Measurements from ENCODE around the gene STH. TPM values are rescaled to one million over a fixed set of nuclear protein-coding genes. Genes with fewer than 3 reads are reported as not detected.

STH gene
- total and polyA plus RNA-seq, 10 of the 15 experiments (the other 5 are each of a cell fraction or from before 2014, with no cell fraction given) = not detected

GRCh38 chr17:46002973-46003316 lies 3.9 kb downstream of the STH start:
- ChIA-PET SMC1A (ENCODE audit: uncharacterized antibody, unreplicated experiment) (interaction anchor here (0.7 to 3.1 kb wide), 7 partner anchors 42 to 210 kb away, joined by 3 to 12 read pairs (median 4); no protein-coding TSS in a partner anchor), RAD21 (ENCODE audit: unreplicated experiment) (interaction anchor here (1.3 to 2.0 kb wide), 4 partner anchors 46 to 210 kb away, joined by 3 to 12 read pairs (median 5); partner anchors contain the start of gene KANSL1), CTCF (interaction anchor here (0.6 to 6.4 kb wide), 12 partner anchors 12 to 284 kb away, joined by 3 to 65 read pairs (median 4); no protein-coding TSS in a partner anchor), POLR2A (interaction anchor here (1.5 kb wide), 1 partner anchor 208 kb away, joined by 3 read pairs; no protein-coding TSS in a partner anchor)
- Histone ChIP-seq H3K27me3 (replicated peaks in 1 of 2; ENCODE audit: control insufficient read depth in 2 of 2, insufficient read depth in 2 of 2, low read length in 1 of 2) (no peaks in the 10 kb centered on the region), H3K9me3 (replicated peaks; ENCODE audit: control insufficient read depth, insufficient read depth, low read length) (no peaks in the 10 kb centered on the region), H3K9ac (ENCODE audit: control insufficient read depth, insufficient read depth, low read length) (no peak overlapping the region), H3K4me2 (ENCODE audit: control insufficient read depth, insufficient read depth) (no peak overlapping the region), H4K20me1 (ENCODE audit: control insufficient read depth, insufficient read depth) (no peaks in the 10 kb centered on the region), H3K27ac (ENCODE audit: control insufficient read depth, insufficient read depth) (no peak overlapping the region), H2AFZ (ENCODE audit: control insufficient read depth, low read depth, low read length) (no peak overlapping the region), H3K4me1 (ENCODE audit: control insufficient read depth, insufficient read depth, low read length) (no peaks in the 10 kb centered on the region), H3K79me2 (ENCODE audit: control insufficient read depth, insufficient read depth, low read length) (no peaks in the 10 kb centered on the region), H3K4me3 (no peak overlapping the region), H3K36me3 (ENCODE audit: control insufficient read depth in 2 of 2, insufficient read depth in 2 of 2, low read length in 1 of 2) (no peaks in the 10 kb centered on the region)
- in situ Hi-C loops (cut with MboI) (loop anchor here (5.0 kb wide), 2 partner anchors 214 to 264 kb away; no protein-coding TSS in a partner anchor), intact Hi-C loops (cut with micrococcal nuclease; ENCODE audit: unreplicated experiment) (loop anchor here (1.0 kb wide), 1 partner anchor 210 kb away; no protein-coding TSS in a partner anchor)
- WGBS (ENCODE audit: insufficient coverage, insufficient replicate concordance, low lambda C conversion rate, missing lambda C conversion rate) = 45% methylated on average over 7 of the region's 7 CpGs
- FAIRE-seq (no peak), ATAC-seq (peak; percentile 11; the same call in 2 of the 3 replicates), DNase-seq (ENCODE audit: low read depth, low spot score) (no peak)
- no TSS peak for BruUV-seq (replicated peaks)
- TF ChIP-seq SIN3A (IDR thresholded peaks at IDR 0.05; ENCODE audit: low read depth, low read length) (no peak), TCF3 (IDR thresholded peaks at IDR 0.05; ENCODE audit: borderline replicate concordance, insufficient read depth, low read depth, low read length) (no peak), MYC (IDR thresholded peaks at IDR 0.05; ENCODE audit: insufficient read depth, insufficient read length, insufficient replicate concordance, low read length, severe bottlenecking) (no peak), RELA (IDR thresholded peaks at IDR 0.05; ENCODE audit: borderline replicate concordance, partially characterized antibody) (no peak), BMI1 (IDR thresholded peaks at IDR 0.05; ENCODE audit: borderline replicate concordance) (no peak), TBL1XR1 (IDR thresholded peaks at IDR 0.05; ENCODE audit: low read depth, low read length) (no peak), POLR2AphosphoS2 (IDR thresholded peaks at IDR 0.05; ENCODE audit: low read depth, low read length) (no peak), KAT2A (conservative IDR thresholded peaks at IDR 0.05; ENCODE audit: control insufficient read depth, low read depth, low read length) (no peak), GABPA (IDR thresholded peaks at IDR 0.05; ENCODE audit: low read depth) (no peak), POU2F2 (IDR thresholded peaks at IDR 0.05; ENCODE audit: borderline replicate concordance, low read depth, low read length) (no peak), NR2C2 (IDR thresholded peaks at IDR 0.05; ENCODE audit: borderline replicate concordance, control insufficient read depth, insufficient read length, low read depth) (no peak)
- TF ChIP-seq, protein P1, sequence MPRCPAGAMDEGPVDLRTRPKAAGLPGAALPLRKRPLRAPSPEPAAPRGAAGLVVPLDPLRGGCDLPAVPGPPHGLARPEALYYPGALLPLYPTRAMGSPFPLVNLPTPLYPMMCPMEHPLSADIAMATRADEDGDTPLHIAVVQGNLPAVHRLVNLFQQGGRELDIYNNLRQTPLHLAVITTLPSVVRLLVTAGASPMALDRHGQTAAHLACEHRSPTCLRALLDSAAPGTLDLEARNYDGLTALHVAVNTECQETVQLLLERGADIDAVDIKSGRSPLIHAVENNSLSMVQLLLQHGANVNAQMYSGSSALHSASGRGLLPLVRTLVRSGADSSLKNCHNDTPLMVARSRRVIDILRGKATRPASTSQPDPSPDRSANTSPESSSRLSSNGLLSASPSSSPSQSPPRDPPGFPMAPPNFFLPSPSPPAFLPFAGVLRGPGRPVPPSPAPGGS (IDR thresholded peaks at IDR 0.05; ENCODE audit: borderline replicate concordance, insufficient read depth, low read depth, low read length, poor library complexity, severe bottlenecking) = no peak
- TF ChIP-seq, protein P2, sequence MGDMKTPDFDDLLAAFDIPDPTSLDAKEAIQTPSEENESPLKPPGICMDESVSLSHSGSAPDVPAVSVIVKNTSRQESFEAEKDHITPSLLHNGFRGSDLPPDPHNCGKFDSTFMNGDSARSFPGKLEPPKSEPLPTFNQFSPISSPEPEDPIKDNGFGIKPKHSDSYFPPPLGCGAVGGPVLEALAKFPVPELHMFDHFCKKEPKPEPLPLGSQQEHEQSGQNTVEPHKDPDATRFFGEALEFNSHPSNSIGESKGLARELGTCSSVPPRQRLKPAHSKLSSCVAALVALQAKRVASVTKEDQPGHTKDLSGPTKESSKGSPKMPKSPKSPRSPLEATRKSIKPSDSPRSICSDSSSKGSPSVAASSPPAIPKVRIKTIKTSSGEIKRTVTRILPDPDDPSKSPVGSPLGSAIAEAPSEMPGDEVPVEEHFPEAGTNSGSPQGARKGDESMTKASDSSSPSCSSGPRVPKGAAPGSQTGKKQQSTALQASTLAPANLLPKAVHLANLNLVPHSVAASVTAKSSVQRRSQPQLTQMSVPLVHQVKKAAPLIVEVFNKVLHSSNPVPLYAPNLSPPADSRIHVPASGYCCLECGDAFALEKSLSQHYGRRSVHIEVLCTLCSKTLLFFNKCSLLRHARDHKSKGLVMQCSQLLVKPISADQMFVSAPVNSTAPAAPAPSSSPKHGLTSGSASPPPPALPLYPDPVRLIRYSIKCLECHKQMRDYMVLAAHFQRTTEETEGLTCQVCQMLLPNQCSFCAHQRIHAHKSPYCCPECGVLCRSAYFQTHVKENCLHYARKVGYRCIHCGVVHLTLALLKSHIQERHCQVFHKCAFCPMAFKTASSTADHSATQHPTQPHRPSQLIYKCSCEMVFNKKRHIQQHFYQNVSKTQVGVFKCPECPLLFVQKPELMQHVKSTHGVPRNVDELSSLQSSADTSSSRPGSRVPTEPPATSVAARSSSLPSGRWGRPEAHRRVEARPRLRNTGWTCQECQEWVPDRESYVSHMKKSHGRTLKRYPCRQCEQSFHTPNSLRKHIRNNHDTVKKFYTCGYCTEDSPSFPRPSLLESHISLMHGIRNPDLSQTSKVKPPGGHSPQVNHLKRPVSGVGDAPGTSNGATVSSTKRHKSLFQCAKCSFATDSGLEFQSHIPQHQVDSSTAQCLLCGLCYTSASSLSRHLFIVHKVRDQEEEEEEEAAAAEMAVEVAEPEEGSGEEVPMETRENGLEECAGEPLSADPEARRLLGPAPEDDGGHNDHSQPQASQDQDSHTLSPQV (IDR thresholded peaks at IDR 0.05) = no peak
- TF ChIP-seq, protein P3, sequence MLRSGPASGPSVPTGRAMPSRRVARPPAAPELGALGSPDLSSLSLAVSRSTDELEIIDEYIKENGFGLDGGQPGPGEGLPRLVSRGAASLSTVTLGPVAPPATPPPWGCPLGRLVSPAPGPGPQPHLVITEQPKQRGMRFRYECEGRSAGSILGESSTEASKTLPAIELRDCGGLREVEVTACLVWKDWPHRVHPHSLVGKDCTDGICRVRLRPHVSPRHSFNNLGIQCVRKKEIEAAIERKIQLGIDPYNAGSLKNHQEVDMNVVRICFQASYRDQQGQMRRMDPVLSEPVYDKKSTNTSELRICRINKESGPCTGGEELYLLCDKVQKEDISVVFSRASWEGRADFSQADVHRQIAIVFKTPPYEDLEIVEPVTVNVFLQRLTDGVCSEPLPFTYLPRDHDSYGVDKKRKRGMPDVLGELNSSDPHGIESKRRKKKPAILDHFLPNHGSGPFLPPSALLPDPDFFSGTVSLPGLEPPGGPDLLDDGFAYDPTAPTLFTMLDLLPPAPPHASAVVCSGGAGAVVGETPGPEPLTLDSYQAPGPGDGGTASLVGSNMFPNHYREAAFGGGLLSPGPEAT (IDR thresholded peaks at IDR 0.05; ENCODE audit: low read depth) = no peak
- TF ChIP-seq, protein P4, sequence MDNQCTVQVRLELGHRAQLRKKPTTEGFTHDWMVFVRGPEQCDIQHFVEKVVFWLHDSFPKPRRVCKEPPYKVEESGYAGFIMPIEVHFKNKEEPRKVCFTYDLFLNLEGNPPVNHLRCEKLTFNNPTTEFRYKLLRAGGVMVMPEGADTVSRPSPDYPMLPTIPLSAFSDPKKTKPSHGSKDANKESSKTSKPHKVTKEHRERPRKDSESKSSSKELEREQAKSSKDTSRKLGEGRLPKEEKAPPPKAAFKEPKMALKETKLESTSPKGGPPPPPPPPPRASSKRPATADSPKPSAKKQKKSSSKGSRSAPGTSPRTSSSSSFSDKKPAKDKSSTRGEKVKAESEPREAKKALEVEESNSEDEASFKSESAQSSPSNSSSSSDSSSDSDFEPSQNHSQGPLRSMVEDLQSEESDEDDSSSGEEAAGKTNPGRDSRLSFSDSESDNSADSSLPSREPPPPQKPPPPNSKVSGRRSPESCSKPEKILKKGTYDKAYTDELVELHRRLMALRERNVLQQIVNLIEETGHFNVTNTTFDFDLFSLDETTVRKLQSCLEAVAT (IDR thresholded peaks at IDR 0.05) = no peak

Measured in GM12878 (cell line).